ENCODE results near the gene FLNA.

The FLNA gene

DNA sequence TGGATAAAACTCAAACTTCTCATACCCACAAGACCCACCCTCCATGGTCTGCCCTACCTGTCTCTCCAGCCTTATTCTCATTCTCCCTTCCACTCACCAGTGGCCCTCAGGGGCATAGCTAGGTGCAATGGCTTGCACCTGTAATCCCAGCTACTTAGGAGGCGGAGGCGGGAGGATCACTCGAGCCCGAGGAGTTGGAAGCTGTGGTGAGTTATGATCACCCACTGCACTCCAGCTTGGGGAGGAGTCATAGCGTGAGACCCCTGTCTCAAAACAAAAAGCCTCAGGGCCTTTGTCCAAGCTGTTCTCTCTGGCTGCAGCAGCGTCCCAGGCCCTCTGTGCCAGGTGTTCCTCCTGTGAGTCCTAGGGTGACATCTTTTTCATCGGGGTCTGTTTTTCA is 62.3 kb downstream of the FLNA start:
- no peaks in the 10 kb centered on the region for H3K27me3 ChIP-seq (ENCODE audit: insufficient read depth, poor library complexity, severe bottlenecking)
- no peak for TF ChIP-seq SPI1 (IDR thresholded peaks at IDR 0.05; ENCODE audit: borderline replicate concordance, low read depth)
- no peak overlapping the region for H3K27ac ChIP-seq (replicated peaks)
- H3K4me3 ChIP-seq (replicated peaks; ENCODE audit: insufficient read depth, low read length): no peak overlapping the region
- no peak for DNase-seq (ENCODE audit: low read depth in 1 of 2, low spot score in 1 of 2)

- no peak for DNase-seq (ENCODE audit: low read depth in 1 of 2, low spot score in 1 of 2)
- TF ChIP-seq, protein P1, sequence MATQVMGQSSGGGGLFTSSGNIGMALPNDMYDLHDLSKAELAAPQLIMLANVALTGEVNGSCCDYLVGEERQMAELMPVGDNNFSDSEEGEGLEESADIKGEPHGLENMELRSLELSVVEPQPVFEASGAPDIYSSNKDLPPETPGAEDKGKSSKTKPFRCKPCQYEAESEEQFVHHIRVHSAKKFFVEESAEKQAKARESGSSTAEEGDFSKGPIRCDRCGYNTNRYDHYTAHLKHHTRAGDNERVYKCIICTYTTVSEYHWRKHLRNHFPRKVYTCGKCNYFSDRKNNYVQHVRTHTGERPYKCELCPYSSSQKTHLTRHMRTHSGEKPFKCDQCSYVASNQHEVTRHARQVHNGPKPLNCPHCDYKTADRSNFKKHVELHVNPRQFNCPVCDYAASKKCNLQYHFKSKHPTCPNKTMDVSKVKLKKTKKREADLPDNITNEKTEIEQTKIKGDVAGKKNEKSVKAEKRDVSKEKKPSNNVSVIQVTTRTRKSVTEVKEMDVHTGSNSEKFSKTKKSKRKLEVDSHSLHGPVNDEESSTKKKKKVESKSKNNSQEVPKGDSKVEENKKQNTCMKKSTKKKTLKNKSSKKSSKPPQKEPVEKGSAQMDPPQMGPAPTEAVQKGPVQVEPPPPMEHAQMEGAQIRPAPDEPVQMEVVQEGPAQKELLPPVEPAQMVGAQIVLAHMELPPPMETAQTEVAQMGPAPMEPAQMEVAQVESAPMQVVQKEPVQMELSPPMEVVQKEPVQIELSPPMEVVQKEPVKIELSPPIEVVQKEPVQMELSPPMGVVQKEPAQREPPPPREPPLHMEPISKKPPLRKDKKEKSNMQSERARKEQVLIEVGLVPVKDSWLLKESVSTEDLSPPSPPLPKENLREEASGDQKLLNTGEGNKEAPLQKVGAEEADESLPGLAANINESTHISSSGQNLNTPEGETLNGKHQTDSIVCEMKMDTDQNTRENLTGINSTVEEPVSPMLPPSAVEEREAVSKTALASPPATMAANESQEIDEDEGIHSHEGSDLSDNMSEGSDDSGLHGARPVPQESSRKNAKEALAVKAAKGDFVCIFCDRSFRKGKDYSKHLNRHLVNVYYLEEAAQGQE (IDR thresholded peaks at IDR 0.05; ENCODE audit: insufficient replicate concordance, low read depth): no peak
- TF ChIP-seq, protein P2, sequence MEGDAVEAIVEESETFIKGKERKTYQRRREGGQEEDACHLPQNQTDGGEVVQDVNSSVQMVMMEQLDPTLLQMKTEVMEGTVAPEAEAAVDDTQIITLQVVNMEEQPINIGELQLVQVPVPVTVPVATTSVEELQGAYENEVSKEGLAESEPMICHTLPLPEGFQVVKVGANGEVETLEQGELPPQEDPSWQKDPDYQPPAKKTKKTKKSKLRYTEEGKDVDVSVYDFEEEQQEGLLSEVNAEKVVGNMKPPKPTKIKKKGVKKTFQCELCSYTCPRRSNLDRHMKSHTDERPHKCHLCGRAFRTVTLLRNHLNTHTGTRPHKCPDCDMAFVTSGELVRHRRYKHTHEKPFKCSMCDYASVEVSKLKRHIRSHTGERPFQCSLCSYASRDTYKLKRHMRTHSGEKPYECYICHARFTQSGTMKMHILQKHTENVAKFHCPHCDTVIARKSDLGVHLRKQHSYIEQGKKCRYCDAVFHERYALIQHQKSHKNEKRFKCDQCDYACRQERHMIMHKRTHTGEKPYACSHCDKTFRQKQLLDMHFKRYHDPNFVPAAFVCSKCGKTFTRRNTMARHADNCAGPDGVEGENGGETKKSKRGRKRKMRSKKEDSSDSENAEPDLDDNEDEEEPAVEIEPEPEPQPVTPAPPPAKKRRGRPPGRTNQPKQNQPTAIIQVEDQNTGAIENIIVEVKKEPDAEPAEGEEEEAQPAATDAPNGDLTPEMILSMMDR (IDR thresholded peaks at IDR 0.05; ENCODE audit: insufficient read depth, low read length): no peak
- TF ChIP-seq GABPA (IDR thresholded peaks at IDR 0.05; ENCODE audit: low read depth) (no peak), POLR2AphosphoS5 (IDR thresholded peaks at IDR 0.05; ENCODE audit: low read depth) (no peak), SPI1 (IDR thresholded peaks at IDR 0.05; ENCODE audit: borderline replicate concordance, low read depth) (no peak)
- Histone ChIP-seq H3K27me3 (ENCODE audit: insufficient read depth, poor library complexity, severe bottlenecking) (no peaks in the 10 kb centered on the region), H3K4me3 (replicated peaks; ENCODE audit: insufficient read depth, low read length) (no peak overlapping the region), H3K27ac (replicated peaks) (no peak overlapping the region)
Measured at GRCh38 chrX:154310616-154311536, 63.6 kb downstream of the FLNA start.

DNA sequence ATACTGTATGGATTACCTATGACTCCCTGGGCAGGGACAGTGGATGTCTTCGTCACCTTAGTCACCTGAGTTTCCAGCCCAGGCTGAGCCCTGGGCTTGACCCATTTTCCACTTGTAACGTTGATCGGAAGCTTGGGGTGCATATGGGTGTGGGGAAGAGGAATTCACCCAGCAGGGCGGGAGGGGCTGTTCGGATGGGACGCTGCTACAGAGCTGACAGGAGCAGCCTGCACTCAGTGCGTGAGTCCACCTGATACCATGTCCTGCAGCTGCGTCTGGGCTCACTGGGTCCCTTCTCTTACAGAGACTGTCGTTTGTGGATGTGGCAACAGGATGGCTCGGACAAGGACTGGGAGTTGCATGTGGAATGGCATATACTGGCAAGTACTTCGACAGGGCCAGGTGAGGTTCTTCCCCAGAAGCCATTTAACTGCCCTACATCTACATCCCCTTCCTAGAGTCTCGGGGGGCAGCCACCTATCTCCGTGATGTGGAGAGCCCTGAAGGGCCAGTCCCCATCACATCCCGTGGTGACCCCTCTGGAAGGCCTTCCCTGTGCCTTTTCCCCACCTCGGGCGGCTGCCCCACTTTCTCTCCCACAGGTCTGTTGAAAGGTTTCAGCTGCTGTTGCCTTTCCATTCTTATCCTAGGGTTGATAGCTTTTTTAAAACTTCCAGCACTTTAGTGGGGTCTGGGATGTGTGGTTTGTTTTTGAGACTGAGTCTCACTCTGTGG is 65.2 kb downstream of the FLNA start:
- Histone ChIP-seq H3K4me3 (replicated peaks; ENCODE audit: insufficient read depth, low read length) (no peak overlapping the region), H3K27me3 (ENCODE audit: insufficient read depth, poor library complexity, severe bottlenecking) (no peaks in the 10 kb centered on the region), H3K27ac (replicated peaks) (no peak overlapping the region)
- TF ChIP-seq, protein P2 (IDR thresholded peaks at IDR 0.05; ENCODE audit: insufficient read depth, low read length): no peak
- DNase-seq (ENCODE audit: low read depth in 1 of 2, low spot score in 1 of 2): no peak

DNA sequence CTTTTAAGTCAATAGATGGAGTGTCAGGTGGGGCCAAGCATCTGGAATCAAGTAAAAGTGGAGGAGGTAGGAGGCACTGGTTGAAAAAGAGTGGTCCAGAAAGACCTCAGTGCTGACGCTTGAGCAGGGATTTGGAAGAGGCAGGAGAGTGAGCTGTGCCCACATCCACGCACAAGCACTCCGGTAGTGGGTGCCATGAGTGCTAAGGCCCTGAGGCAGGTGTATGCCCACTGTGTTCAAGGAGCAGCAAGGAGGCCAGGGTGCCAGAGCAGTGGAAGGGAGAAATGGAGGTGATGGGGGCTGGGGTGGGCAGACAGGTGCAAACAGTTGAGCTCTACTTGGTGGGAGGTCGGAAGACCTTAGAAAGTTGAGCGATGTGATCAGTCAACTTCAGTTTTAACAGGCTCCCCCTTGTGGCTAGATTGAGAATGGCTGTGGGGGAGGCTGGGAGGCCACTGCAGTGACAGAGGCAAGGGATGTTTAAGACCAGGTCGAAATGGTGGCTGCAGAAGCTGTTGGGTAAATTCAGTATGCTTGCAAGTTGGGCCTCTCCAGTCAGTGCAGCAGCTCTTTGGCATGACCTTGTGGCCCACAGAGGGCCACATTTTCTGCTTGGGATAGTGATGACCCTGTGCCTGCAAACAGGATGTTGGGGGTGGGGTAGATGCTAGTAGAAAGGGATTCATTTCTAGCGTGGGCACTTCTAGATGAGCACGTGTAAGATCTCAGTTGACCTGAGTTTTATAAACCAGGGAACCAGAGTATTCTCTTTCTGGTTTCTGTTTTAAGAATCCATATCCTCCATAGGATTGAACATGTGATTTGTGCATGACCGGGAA is 66.1 kb downstream of the FLNA start:
- H3K27ac ChIP-seq (replicated peaks): no peak overlapping the region
- H3K4me3 ChIP-seq (replicated peaks; ENCODE audit: insufficient read depth, low read length): no peak overlapping the region
- TF ChIP-seq SPI1 (IDR thresholded peaks at IDR 0.05; ENCODE audit: borderline replicate concordance, low read depth): no peak
- TF ChIP-seq, protein P2 (IDR thresholded peaks at IDR 0.05; ENCODE audit: insufficient read depth, low read length): peak; percentile 58
- no peaks in the 10 kb centered on the region for H3K27me3 ChIP-seq (ENCODE audit: insufficient read depth, poor library complexity, severe bottlenecking)
- DNase-seq (ENCODE audit: low read depth in 1 of 2, low spot score in 1 of 2): peak in 1 of 2 experiments; percentile 69

All from HL-60 (cell line).